T47D (cell line): ENCODE results near the gene ROGDI.

Experiments
- DNase-seq, 2 experiments: peaks; one replicate each; pipeline versions ENCODE4 v3.0.0 to v3.0.0-alpha.2; 2011 to 2012; ENCODE audit warnings: low read depth in 1 of 2, low spot score in 1 of 2
- JUND ChIP-seq: IDR thresholded peaks from 2 replicates; pipeline ENCODE4 v1.6.1; 2012; ENCODE audit warnings: low read depth
- in situ Hi-C: cut with HindIII; loops from 2 replicates; pipeline ENCODE4 v1.10.0; 2016; ENCODE audit warnings: low sequenced_read_pairs, low pct_unique_long_range_greater_than_20kb

The ROGDI gene

GRCh38 chr16:4805231-4805630 is 2.8 kb upstream of the ROGDI start:
- DNase-seq, result no peak
- in situ Hi-C loops, result no loop called here
- TF ChIP-seq JUND, result no peak

GRCh38 chr16:4803898-4804762 is 1.7 kb upstream of the ROGDI start:
- no peak for TF ChIP-seq JUND
- DNase-seq, result no peak
- in situ Hi-C loops, result no loop called here

- TF ChIP-seq JUND, result no peak
- DNase-seq, result no peak
- in situ Hi-C loops, result no loop called here
Observed at GRCh38 chr16:4803401-4803844, 990 bp upstream of the ROGDI start.

GRCh38 chr16:4802659-4803287 is 340 bp upstream of the ROGDI start:
- in situ Hi-C loops, result no loop called here
- no peak for TF ChIP-seq JUND
- peak; percentile 96 for DNase-seq

GRCh38 chr16:4801051-4801961 is 1.1 kb downstream of the ROGDI start:
- TF ChIP-seq JUND, result no peak
- DNase-seq, result no peak
- in situ Hi-C loops, result no loop called here

- in situ Hi-C loops, result no loop called here
- TF ChIP-seq JUND, result no peak
- DNase-seq, result peak in 1 of 2 experiments; percentile 39
Observed at GRCh38 chr16:4800290-4801041, 2.0 kb downstream of the ROGDI start.

GRCh38 chr16:4799171-4799855 is 3.1 kb downstream of the ROGDI start:
- DNase-seq, result no peak
- no peak for TF ChIP-seq JUND
- in situ Hi-C loops, result no loop called here

- in situ Hi-C loops, result no loop called here
- no peak for TF ChIP-seq JUND
- no peak for DNase-seq
Observed at GRCh38 chr16:4798456-4798855, 4.0 kb downstream of the ROGDI start.

GRCh38 chr16:4797805-4798252 is 4.6 kb downstream of the ROGDI start:
- no peak for DNase-seq
- TF ChIP-seq JUND, result no peak
- in situ Hi-C loops, result no loop called here

GRCh38 chr16:4796982-4797804 is 5.2 kb downstream of the ROGDI start:
- TF ChIP-seq JUND, result no peak
- DNase-seq, result no peak
- in situ Hi-C loops, result no loop called here
